DND-41 (cell line): ENCODE measurements around the gene CARD19.

Source experiments
- CTCF ChIP-seq: IDR thresholded peaks from 2 replicates; pipeline ENCODE4 v1.5.1; 2012; ENCODE audit warnings: borderline replicate concordance, low read length, moderate library complexity, mild to moderate bottlenecking; ENCODE audit not compliant: poor library complexity, severe bottlenecking; ENCODE audit errors: extremely low read depth
- EZH2 ChIP-seq: IDR thresholded peaks from 3 replicates; pipeline ENCODE4 v1.6.1; 2012; ENCODE audit warnings: borderline replicate concordance, low read depth, mild to moderate bottlenecking, moderate library complexity, low read length, inconsistent platforms; ENCODE audit not compliant: severe bottlenecking

GRCh38 chr9:93155716-93156474, 59.9 kb downstream of the CARD19 start:
- TF ChIP-seq CTCF (no peak), EZH2 (no peak)
